Right lobe of liver (tissue), 6 donors: ENCODE results near the gene PSG6. TPM values are rescaled to one million over a fixed set of nuclear protein-coding genes. Genes with fewer than 3 reads are reported as not detected.
"Not testable (repeated sequence)": the region's sequence is repeated elsewhere in the genome, so short reads cannot be mapped to it uniquely, and the experiment has no call there.

Experiments used
- ATAC-seq, 4 donors: fragments of 200-7000 bp; cut with Tn5 transposase; one replicate each; pipeline ENCODE4 v1.9.1; 2020; ENCODE audit warnings: mild to moderate bottlenecking in 4 of 4, moderate library complexity in 4 of 4
- DNase-seq, 3 donors: peaks; one replicate each; pipeline ENCODE4 v3.0.0-alpha.2; 2020
- H3K27ac ChIP-seq, 3 donors: fragments of 200-600 bp; one replicate each; pipeline ENCODE4 v1.8.0; 2022
- H3K27me3 ChIP-seq, 2 donors: fragments of 200-600 bp; one replicate each; pipeline ENCODE4 v1.8.0; 2022
- H3K36me3 ChIP-seq, 4 donors: fragments of 200-600 bp; sonication (generic) in 1 of 4; one replicate each; pipeline versions ENCODE4 v1.5.1 to v1.8.0; 2017 to 2022; ENCODE audit warnings: control low read depth in 1 of 4
- H3K4me1 ChIP-seq, 4 donors: fragments of 200-600 bp; sonication (generic) in 1 of 4; one replicate each; pipeline versions ENCODE4 v1.5.1 to v1.8.0; 2017 to 2022; ENCODE audit warnings: control low read depth in 1 of 4
- H3K4me3 ChIP-seq, 3 donors: fragments of 200-600 bp; one replicate each; pipeline ENCODE4 v1.8.0; 2022
- H3K9me3 ChIP-seq, 4 donors: fragments of 200-600 bp; sonication (generic) in 1 of 4; one replicate each; pipeline versions ENCODE4 v1.5.1 to v1.8.0; 2017 to 2022; ENCODE audit warnings: control low read depth in 1 of 4
- POLR2A ChIP-seq: fragments of 450-650 bp; IDR thresholded peaks from one replicate; pipeline ENCODE4 v1.6.1; 2017; ENCODE audit warnings: antibody characterized with exemption, mild to moderate bottlenecking
- WGBS: methylation state at CpG from one replicate; pipeline ENCODE4 v1.1.6; 2018; ENCODE audit warnings: low coverage, low lambda C conversion rate; ENCODE audit not compliant: insufficient coverage; ENCODE audit errors: missing lambda C conversion rate; 5-methylcytosine and 5-hydroxymethylcytosine counted together
- intact Hi-C, 2 donors: fragments of 100-400 bp; cut with DNase I; formaldehyde crosslinking; loops; one replicate each; pipeline versions ENCODE4 v1.11.2 to v1.14.1; 2022
- total RNA-seq, 6 experiments: library from RNA; depleted of rRNA in 2 of 6; stranded (reverse); fragments of >200 nt in 2 of 6; fragmentation: NEBNext Ultra II Directional in 3 of 6; extraction: Animal tissue kit (Norgen Biotek cat#: 25700) in 3 of 6; gene quantifications; one replicate each; pipeline versions ENCODE4 v1.1.0 to v1.2.4, GENCODE V29; 2016 to 2023
- TF ChIP-seq, protein P1 (sequence below), 4 donors: fragments of 200-600 bp in 3 of 4; fragments of 450-650 bp in 1 of 4; IDR thresholded peaks; one replicate each; pipeline versions ENCODE4 v1.5.1 to v1.8.0; 2016 to 2022; ENCODE audit warnings: antibody characterized with exemption in 4 of 4, mild to moderate bottlenecking in 2 of 4
- donor health status: DM: no; HTN: yes; CAD: no.
- donor health status: DM: no; HTN: no; CAD: no.
- donor health status: DM: no; HTN: no; CAD: no.
- donor health status: DM: no; HTN: yes; CAD: no.
- donor health status: DM: no; HTN: yes; CAD: no.

Gene PSG6
- total RNA-seq, 6 experiments from 2014 or later, result not detected

DNA sequence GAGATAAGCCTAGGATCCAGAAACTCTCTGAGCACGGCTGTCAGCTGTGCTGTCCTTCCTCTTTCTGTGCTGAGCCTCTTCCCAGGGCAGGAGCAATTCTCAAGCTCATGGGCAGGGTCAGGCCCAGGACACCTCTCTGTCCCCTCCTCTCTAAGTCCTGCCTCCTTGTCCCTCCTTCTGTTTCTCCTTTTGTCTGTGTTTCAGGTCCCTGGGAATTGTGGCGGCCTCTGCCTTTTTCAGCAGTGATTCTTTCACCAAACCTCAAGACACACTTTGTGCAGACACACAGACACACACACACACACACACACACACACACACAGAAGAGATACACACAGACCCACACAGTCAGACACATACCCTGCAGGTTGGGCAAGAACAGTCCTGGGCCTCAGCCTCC lies 38.1 kb downstream of the PSG6 start, which contains the start of gene PSG1:
Gene PSG1 (minus strand): TSS at position 101 of the 400 bp plus-strand sequence. CDS start 132 bp downstream, outside the sequence.
- Histone ChIP-seq H3K27ac (no peak within 1 kb of the TSS), H3K4me3 (no peak within 1 kb of the TSS), H3K9me3 (no peaks in the 10 kb centered on the region), H3K27me3 (no peaks in the 10 kb centered on the region), H3K36me3 (no peaks in the 10 kb centered on the region), H3K4me1 (no peaks in the 10 kb centered on the region)
- 29% methylated on average over 2 of the region's 2 CpGs for WGBS
- DNase-seq, result no peak
- TF ChIP-seq POLR2A, result no peak
- TF ChIP-seq, protein P1, sequence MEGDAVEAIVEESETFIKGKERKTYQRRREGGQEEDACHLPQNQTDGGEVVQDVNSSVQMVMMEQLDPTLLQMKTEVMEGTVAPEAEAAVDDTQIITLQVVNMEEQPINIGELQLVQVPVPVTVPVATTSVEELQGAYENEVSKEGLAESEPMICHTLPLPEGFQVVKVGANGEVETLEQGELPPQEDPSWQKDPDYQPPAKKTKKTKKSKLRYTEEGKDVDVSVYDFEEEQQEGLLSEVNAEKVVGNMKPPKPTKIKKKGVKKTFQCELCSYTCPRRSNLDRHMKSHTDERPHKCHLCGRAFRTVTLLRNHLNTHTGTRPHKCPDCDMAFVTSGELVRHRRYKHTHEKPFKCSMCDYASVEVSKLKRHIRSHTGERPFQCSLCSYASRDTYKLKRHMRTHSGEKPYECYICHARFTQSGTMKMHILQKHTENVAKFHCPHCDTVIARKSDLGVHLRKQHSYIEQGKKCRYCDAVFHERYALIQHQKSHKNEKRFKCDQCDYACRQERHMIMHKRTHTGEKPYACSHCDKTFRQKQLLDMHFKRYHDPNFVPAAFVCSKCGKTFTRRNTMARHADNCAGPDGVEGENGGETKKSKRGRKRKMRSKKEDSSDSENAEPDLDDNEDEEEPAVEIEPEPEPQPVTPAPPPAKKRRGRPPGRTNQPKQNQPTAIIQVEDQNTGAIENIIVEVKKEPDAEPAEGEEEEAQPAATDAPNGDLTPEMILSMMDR (IDR thresholded peaks at IDR 0.05), result no peak
- intact Hi-C loops, result no loop called here
- no peak for ATAC-seq

DNA sequence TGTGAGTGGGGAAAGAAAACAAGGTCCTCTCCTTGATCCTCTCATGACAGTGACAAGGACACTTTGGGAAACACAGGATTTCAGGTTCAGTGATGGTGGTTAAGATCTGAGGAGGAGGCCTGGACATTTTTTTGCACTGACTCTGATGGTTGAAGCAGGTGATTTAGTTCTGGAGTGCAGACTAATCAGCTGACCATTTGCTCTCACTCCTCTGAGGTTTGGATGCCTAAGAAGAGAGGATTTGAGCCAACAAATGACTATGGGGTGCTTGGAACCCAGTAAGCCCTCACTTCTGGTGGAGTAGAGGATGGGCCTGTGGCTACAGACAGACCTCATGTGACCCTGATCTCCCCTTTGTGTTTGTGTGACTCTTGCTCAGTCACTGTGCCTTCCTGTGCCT lies 41.1 kb downstream of the PSG6 start:
- H3K27me3 ChIP-seq, DNase-seq, H3K4me3 ChIP-seq, H3K4me1 ChIP-seq, H3K9me3 ChIP-seq, H3K36me3 ChIP-seq, H3K27ac ChIP-seq, ATAC-seq, intact Hi-C loops: not testable (repeated sequence)

DNA sequence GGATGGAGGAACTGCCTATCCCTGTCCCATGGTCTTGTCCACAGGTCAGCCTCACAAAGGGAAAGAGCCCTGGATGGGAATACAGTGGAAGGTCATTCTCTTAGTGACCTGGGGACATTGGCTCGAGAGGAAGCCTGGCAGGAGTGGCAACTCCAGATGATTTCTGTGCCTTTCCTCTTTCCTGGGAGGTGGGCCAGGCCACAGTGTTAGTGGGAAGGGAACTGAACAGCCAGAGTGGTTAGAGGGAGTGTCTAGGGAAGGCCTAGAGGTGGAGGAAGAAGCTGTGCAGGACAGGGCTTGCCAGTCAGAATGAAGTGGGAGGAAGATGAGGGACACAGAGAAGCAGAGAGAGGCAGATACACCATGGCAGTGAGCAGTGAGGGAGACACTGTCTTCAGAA lies 41.8 kb downstream of the PSG6 start:
- H3K4me3 ChIP-seq, DNase-seq, intact Hi-C loops, H3K9me3 ChIP-seq, H3K27ac ChIP-seq, H3K4me1 ChIP-seq, H3K27me3 ChIP-seq, ATAC-seq, H3K36me3 ChIP-seq: not testable (repeated sequence)
- WGBS, result 50% methylated on average over 1 of the region's 1 CpG

DNA sequence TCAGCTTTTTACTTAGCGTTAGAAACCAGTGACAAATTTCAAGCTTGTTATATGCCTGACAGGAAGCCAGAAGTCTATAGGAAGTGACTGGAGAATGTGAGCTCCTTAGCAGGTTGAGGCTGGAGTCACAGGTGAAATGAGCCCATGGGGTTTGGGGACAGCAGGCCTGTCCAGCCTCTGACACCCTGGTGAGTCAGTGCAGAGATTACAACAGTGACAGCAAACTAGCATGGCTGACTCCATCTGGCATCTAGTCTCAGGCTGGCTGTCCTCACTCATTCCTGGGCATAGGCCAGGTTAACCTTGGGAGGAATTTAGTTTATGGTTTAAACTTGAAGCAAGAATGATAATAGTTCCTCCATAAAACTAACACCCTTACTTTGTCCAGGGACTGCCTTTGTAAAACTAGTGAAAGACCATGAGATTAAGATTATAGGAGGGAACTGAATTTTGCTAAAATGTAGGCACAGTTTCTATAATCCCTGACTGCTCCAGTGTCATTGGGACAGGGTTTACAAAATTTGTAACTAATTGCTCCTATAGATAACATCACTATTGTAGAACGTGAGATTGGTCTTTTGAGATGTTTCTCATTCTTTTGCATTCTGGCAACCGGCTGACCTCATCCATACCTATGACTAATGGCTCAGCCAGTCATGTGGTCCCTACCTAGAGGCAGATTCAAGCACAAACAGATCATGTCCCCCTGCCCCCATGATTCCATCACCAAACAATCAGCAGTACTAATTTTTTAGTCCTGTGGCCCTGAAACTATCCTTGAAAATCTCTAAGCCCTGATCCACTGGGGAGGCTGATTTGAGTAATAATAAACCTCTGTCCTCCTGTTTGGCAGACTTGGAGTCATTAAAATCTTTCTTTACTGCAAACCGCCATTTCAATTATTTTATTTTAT lies 42.5 kb downstream of the PSG6 start:
- ATAC-seq, H3K36me3 ChIP-seq, DNase-seq, H3K4me1 ChIP-seq, H3K27ac ChIP-seq, intact Hi-C loops, H3K27me3 ChIP-seq, H3K9me3 ChIP-seq, H3K4me3 ChIP-seq: not testable (repeated sequence)
- 67% methylated on average over 4 of the region's 4 CpGs for WGBS

DNA sequence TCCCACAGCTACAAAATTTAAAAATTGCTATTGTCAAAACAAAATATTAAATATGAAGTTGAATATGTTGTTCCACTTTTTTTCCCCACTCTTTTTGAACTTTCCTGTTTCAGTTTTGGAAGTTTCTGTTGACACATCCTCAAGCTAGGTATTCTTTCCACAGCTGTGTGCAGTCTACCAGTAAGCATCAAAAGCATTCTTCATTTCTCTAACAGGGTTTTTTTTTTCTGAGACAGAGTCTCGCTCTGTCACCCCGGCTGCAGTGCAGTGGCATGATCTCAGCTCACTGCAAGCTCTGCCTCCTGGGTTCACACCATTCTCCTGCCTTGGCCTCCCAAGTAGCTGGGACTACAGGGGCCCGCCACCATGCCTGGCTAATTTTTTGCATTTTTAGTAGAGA lies 43.6 kb downstream of the PSG6 start:
- H3K27ac ChIP-seq, H3K4me3 ChIP-seq, H3K36me3 ChIP-seq, intact Hi-C loops, ATAC-seq, H3K27me3 ChIP-seq, DNase-seq, H3K9me3 ChIP-seq, H3K4me1 ChIP-seq: not testable (repeated sequence)
- WGBS, result 71% methylated on average over 3 of the region's 3 CpGs

DNA sequence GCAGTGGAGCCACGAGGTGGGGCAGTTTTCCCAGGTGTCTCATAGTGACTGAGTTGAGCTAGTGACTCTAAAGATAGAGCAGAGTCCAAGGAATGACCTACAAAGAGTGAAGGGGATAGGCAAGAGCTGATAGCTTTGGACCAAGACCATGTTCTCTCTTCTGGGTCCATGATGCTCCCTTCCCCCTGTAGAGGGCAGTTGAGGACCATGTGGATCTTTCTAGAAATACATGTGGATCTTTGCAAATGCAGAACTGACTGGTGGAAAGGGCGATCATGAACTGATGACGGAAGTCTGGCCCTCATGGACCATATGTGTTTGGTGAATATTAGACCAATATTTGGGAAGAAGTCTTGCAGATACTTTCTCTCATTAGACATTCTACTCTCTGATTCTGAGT lies 45.1 kb downstream of the PSG6 start:
- Histone ChIP-seq H3K9me3 (no peaks in the 10 kb centered on the region), H3K27ac (no peak overlapping the region), H3K36me3 (no peaks in the 10 kb centered on the region), H3K4me3 (no peak overlapping the region), H3K27me3 (no peaks in the 10 kb centered on the region), H3K4me1 (no peaks in the 10 kb centered on the region)
- intact Hi-C loops, result no loop called here
- DNase-seq, result no peak
- WGBS, result 25% methylated on average over 2 of the region's 3 CpGs
- no peak for ATAC-seq
- TF ChIP-seq, protein P1 (IDR thresholded peaks at IDR 0.05), result no peak
- no peak for TF ChIP-seq POLR2A
